ENCODE results near the gene MINDY1.

- TF ChIP-seq EP300 (IDR thresholded peaks at IDR 0.05): peak in 1 of 2 donors; percentile 62
- TF ChIP-seq CTCF (IDR thresholded peaks at IDR 0.05): peak in 2 of 5 experiments; percentile 52 to 71
- TF ChIP-seq POLR2A (IDR thresholded peaks at IDR 0.05): no peak
These were observed 41.4 kb upstream of the MINDY1 start for GRCh38 chr1:151047925-151048644.

All from tibial nerve (tissue), 4 donors.